HEK293 (cell line): ENCODE results near the gene MAGI2.

Experiments
- CTCF ChIP-seq: fragments of 450-650 bp; formaldehyde crosslinking; IDR thresholded peaks from 2 replicates; pipeline ENCODE4 v1.5.1; 2016; ENCODE audit warnings: missing biosample characterization, missing genetic modification characterization
- PRDM1 ChIP-seq: fragments of 450-650 bp; formaldehyde crosslinking; IDR thresholded peaks from 2 replicates; pipeline ENCODE4; 2016; ENCODE audit warnings: missing biosample characterization, missing genetic modification characterization
- SCRT1 ChIP-seq: fragments of 450-650 bp; formaldehyde crosslinking; IDR thresholded peaks from 2 replicates; pipeline ENCODE4 v1.5.1; 2016; ENCODE audit warnings: missing biosample characterization, missing genetic modification characterization, borderline replicate concordance
- TCF7L2 ChIP-seq: IDR thresholded peaks from 2 replicates; pipeline ENCODE4 v1.6.1; 2011; ENCODE audit warnings: low read depth, mild to moderate bottlenecking, inconsistent platforms, low read length, moderate library complexity, borderline replicate concordance
- ZBTB7A ChIP-seq: fragments of 450-650 bp; formaldehyde crosslinking; IDR thresholded peaks from 2 replicates; pipeline ENCODE4 v1.5.1; 2016; ENCODE audit warnings: low read depth, missing biosample characterization, missing genetic modification characterization
- ZEB2 ChIP-seq: fragments of 450-650 bp; formaldehyde crosslinking; IDR thresholded peaks from 2 replicates; pipeline ENCODE4 v1.5.1; 2016; ENCODE audit warnings: missing biosample characterization, missing genetic modification characterization
- ZNF114 ChIP-seq: fragments of 450-650 bp; formaldehyde crosslinking; IDR thresholded peaks from 2 replicates; pipeline ENCODE4 v1.5.0; 2017; ENCODE audit warnings: missing biosample characterization, missing genetic modification characterization
- ZNF18 ChIP-seq: fragments of 450-650 bp; formaldehyde crosslinking; IDR thresholded peaks from 2 replicates; pipeline ENCODE4 v1.5.1; 2016; ENCODE audit warnings: missing biosample characterization, missing genetic modification characterization
- ZNF280C ChIP-seq: fragments of 450-650 bp; formaldehyde crosslinking; IDR thresholded peaks from 2 replicates; pipeline ENCODE4 v1.5.1; 2016; ENCODE audit warnings: missing biosample characterization, missing genetic modification characterization
- ZNF324 ChIP-seq: fragments of 450-650 bp; formaldehyde crosslinking; IDR thresholded peaks from 2 replicates; pipeline ENCODE4 v1.5.1; 2016; ENCODE audit warnings: missing biosample characterization, missing genetic modification characterization
- ZNF670 ChIP-seq: fragments of 450-650 bp; formaldehyde crosslinking; IDR thresholded peaks from 2 replicates; pipeline ENCODE4 v1.5.1; 2016; ENCODE audit warnings: missing biosample characterization, missing genetic modification characterization, low read depth
- TF ChIP-seq, protein P1 (sequence below): fragments of 450-650 bp; formaldehyde crosslinking; IDR thresholded peaks from 2 replicates; pipeline ENCODE4 v1.5.1; 2016; ENCODE audit warnings: missing biosample characterization, missing genetic modification characterization, low read depth
- TF ChIP-seq, protein P2 (sequence below): fragments of 450-650 bp; formaldehyde crosslinking; IDR thresholded peaks from 2 replicates; pipeline ENCODE4 v1.5.1; 2017; ENCODE audit warnings: missing biosample characterization, mild to moderate bottlenecking, missing genetic modification characterization, moderate library complexity
- TF ChIP-seq, protein P3 (sequence below): fragments of 450-650 bp; formaldehyde crosslinking; optimal IDR thresholded peaks from 2 replicates; pipeline ENCODE3; 2016; ENCODE audit warnings: missing biosample characterization, mild to moderate bottlenecking, missing genetic modification characterization

GRCh38 chr7:78879206-78879605, 574.3 kb downstream of the MAGI2 start:
- TF ChIP-seq CTCF (tag by site-specific recombination), result no peak
- TF ChIP-seq ZNF670 (tag by site-specific recombination), result no peak
- TF ChIP-seq ZEB2 (tag by site-specific recombination), result no peak
- TF ChIP-seq SCRT1, result no peak
- TF ChIP-seq ZNF324 (tag by site-specific recombination), result no peak
- no peak for TF ChIP-seq ZBTB7A
- no peak for TF ChIP-seq ZNF114 (tag by site-specific recombination)
- TF ChIP-seq ZNF18 (tag by site-specific recombination), result no peak
- TF ChIP-seq TCF7L2, result no peak
- TF ChIP-seq ZNF280C, result no peak
- TF ChIP-seq, protein P1, sequence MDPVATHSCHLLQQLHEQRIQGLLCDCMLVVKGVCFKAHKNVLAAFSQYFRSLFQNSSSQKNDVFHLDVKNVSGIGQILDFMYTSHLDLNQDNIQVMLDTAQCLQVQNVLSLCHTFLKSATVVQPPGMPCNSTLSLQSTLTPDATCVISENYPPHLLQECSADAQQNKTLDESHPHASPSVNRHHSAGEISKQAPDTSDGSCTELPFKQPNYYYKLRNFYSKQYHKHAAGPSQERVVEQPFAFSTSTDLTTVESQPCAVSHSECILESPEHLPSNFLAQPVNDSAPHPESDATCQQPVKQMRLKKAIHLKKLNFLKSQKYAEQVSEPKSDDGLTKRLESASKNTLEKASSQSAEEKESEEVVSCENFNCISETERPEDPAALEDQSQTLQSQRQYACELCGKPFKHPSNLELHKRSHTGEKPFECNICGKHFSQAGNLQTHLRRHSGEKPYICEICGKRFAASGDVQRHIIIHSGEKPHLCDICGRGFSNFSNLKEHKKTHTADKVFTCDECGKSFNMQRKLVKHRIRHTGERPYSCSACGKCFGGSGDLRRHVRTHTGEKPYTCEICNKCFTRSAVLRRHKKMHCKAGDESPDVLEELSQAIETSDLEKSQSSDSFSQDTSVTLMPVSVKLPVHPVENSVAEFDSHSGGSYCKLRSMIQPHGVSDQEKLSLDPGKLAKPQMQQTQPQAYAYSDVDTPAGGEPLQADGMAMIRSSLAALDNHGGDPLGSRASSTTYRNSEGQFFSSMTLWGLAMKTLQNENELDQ, result no peak
- TF ChIP-seq PRDM1 (tag by site-specific recombination), result no peak
- TF ChIP-seq, protein P2, sequence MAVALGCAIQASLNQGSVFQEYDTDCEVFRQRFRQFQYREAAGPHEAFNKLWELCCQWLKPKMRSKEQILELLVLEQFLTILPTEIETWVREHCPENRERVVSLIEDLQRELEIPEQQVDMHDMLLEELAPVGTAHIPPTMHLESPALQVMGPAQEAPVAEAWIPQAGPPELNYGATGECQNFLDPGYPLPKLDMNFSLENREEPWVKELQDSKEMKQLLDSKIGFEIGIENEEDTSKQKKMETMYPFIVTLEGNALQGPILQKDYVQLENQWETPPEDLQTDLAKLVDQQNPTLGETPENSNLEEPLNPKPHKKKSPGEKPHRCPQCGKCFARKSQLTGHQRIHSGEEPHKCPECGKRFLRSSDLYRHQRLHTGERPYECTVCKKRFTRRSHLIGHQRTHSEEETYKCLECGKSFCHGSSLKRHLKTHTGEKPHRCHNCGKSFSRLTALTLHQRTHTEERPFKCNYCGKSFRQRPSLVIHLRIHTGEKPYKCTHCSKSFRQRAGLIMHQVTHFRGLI (tag by site-specific recombination), result no peak
- TF ChIP-seq, protein P3, sequence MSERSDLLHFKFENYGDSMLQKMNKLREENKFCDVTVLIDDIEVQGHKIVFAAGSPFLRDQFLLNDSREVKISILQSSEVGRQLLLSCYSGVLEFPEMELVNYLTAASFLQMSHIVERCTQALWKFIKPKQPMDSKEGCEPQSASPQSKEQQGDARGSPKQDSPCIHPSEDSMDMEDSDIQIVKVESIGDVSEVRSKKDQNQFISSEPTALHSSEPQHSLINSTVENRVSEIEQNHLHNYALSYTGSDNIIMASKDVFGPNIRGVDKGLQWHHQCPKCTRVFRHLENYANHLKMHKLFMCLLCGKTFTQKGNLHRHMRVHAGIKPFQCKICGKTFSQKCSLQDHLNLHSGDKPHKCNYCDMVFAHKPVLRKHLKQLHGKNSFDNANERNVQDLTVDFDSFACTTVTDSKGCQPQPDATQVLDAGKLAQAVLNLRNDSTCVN (tag by site-specific recombination), result no peak
